Measurements from ENCODE around the gene BCOR.

DNA sequence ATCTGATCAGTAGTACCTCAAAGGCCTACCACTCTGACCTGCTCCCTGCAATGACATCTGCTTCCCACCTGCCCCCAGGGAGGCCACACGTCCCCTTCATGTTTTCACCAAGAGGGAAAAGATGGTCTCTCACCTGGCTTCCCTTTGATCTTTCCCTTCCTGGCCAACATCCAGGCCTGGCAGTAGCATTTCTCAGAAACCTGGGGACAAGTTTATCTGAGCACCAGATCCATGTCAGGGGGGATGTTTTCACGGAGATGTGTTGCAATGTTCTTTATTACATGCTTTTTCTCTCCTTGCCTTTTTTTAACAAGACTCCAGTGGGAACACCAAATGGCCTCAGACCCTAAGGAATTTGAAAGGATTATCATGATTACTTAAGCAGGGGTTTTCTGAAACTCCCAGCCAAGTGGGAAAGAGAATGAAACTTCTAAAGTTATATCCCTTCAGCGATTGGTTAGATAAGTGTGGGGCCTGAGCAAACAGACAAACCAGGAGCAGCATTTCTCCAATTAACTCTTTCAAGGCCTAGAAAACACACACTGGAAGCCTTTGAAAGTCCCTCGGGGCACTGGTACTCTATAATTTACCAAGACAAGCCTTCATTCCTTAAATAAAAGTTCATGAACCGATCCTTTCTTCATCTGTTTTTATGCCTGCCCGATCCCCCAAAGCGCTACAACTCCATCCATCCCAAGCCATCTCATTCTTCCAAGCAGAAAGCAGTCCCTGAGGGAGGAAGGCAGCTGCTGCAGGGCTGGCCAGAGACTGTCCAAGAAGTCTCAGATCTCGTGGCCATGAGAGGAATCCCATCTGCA lies 94.1 kb downstream of the BCOR start:
- TF ChIP-seq, protein P1, sequence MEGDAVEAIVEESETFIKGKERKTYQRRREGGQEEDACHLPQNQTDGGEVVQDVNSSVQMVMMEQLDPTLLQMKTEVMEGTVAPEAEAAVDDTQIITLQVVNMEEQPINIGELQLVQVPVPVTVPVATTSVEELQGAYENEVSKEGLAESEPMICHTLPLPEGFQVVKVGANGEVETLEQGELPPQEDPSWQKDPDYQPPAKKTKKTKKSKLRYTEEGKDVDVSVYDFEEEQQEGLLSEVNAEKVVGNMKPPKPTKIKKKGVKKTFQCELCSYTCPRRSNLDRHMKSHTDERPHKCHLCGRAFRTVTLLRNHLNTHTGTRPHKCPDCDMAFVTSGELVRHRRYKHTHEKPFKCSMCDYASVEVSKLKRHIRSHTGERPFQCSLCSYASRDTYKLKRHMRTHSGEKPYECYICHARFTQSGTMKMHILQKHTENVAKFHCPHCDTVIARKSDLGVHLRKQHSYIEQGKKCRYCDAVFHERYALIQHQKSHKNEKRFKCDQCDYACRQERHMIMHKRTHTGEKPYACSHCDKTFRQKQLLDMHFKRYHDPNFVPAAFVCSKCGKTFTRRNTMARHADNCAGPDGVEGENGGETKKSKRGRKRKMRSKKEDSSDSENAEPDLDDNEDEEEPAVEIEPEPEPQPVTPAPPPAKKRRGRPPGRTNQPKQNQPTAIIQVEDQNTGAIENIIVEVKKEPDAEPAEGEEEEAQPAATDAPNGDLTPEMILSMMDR (IDR thresholded peaks at IDR 0.05), result no peak
- no peak for TF ChIP-seq POLR2A (IDR thresholded peaks at IDR 0.05)
